GM18907 (cell line): ENCODE measurements around the gene MICU2.

Experiments
- ATAC-seq: cut with Tn5 transposase; IDR thresholded peaks from one replicate; pipeline ENCODE4 v1.9.1; 2021; ENCODE audit warnings: mild to moderate bottlenecking, moderate library complexity; ENCODE audit not compliant: unreplicated experiment

The MICU2 gene

GRCh38 chr13:21504379-21504778 is 99.6 kb downstream of the MICU2 start:
- no peak for ATAC-seq

GRCh38 chr13:21501686-21502085 is 102.3 kb downstream of the MICU2 start:
- no peak for ATAC-seq

GRCh38 chr13:21486322-21486721 is 117.6 kb downstream of the MICU2 start:
- ATAC-seq = no peak

- ATAC-seq = no peak
Measured at GRCh38 chr13:21483748-21484147, 120.2 kb downstream of the MICU2 start.

GRCh38 chr13:21481359-21481758 is 122.6 kb downstream of the MICU2 start:
- ATAC-seq = no peak

- no peak for ATAC-seq
Measured at GRCh38 chr13:21478881-21479808, 124.8 kb downstream of the MICU2 start.

DNA sequence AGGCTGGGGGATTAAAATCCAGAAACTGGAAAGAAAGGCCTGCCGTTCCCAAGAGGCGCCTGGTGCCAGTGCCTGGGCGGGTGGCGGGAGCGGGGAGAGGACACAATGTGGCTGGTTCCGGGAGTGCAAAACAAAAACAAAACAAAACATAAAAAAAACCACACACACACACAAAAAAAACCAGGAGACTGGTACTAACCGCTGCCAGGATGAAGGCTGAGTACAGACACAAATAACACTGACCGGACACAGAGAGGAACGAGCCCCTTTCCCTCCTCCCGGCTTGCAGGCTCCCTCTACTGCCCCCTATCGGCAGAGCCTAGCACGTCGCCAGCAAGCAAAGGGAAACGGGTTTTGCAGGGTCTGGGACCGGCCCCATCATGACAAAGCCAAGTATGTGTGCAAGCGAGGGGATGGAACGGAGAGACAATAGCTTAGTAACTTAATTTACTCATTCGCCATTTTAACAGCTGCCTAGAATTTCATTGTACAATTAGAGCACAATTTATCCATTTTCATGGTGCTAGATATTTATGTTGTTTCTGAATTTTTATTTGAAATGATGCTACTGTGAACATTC is 127.0 kb downstream of the MICU2 start:
- peak; percentile 90 for ATAC-seq

GRCh38 chr13:21475115-21475514 is 128.9 kb downstream of the MICU2 start:
- no peak for ATAC-seq

DNA sequence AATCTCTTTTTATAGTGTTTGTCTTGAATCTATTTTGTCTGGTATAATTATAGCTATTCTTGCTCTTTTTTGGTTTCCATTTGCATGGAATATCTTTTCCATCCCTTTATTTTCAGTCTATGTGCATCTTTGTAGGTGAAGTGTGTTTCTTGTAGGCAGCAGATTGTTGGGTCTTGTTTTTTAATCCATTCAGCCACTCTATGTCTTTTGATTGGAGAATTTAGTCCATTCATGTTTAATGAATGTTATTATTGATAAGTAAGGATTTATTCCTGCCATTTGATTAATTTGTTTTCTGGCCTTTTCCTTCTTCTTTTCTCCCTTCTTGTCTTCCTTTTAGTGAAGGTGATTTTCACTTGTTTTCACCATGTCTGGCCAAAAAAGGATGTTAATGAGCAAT is 133.2 kb downstream of the MICU2 start:
- no peak for ATAC-seq

- no peak for ATAC-seq
Measured at GRCh38 chr13:21466527-21466926, 137.4 kb downstream of the MICU2 start.

- no peak for ATAC-seq
Measured at GRCh38 chr13:21465710-21466160, 138.2 kb downstream of the MICU2 start.

- ATAC-seq = no peak
Measured at GRCh38 chr13:21463424-21463823, 140.5 kb downstream of the MICU2 start.

GRCh38 chr13:21461131-21461530 is 142.8 kb downstream of the MICU2 start:
- ATAC-seq = no peak

DNA sequence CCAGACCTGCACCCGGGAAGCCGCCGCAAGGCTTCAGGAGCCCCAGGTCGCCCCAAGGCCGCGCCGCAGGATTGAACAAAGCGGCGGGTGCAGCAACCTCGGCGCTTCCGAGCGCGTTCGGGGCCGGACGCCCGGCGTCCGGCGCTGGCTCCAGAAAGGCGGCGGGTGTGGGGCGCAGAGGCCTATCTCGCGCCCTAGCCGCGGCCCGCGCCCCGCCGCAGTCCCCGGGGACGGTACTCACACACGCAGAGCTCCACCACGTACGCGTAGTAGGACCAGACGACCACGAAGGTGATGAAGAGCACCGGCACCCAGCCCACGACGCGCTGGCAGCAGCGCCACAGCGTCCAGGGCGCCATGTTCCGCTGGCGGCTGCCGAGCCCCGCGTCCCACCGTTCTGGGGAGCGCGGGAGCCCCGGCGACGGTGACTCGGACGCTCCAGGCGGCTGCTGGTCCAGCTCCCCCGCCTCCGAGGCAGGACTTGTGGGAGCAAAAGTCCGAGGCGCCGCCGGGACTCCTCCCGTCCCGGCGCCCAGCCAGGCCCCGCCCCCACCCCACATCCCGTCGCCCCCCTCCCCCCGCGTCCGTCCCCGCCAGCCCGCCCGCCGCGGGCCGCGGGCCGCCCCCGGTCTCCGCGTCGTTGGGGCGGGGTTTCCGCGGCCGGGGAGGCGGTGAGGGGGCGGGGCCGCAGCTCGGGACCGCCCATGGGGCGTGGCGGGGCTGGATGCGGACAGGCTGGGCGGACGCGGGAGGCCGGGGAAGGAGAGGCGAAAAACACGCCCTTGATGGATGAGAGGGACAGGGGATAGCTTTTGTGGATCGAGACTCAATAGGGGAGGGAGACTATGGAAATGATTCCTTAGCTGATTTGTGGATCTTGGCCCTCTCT is 144.9 kb downstream of the MICU2 start, which contains the start of gene ZDHHC20:
Gene ZDHHC20, minus strand, starts transcription at position 491 of the 889 bp plus-strand sequence. Its CDS starts 132 bp downstream, at position 359.
- peak; percentile 82 for ATAC-seq

DNA sequence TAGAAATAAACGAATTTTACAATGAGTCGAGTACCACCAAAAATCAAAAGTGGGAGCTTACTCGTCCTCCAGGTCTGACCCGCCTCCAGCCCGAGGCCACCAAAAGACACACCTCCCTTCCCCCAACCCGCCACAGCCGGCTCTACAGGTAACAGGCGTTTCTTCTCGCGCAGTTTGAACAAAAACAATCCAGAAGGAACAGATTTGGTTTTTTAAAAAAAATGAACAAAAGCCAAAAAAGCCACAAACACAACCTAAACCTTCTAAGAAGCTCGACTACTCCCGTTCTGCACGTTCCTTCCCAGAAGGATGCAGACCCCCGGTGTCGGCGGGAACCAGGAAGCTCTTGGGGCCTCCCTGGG is 145.5 kb downstream of the MICU2 start:
- ATAC-seq = peak; percentile 48

- no peak for ATAC-seq
Measured at GRCh38 chr13:21453387-21454081, 150.4 kb downstream of the MICU2 start.

DNA sequence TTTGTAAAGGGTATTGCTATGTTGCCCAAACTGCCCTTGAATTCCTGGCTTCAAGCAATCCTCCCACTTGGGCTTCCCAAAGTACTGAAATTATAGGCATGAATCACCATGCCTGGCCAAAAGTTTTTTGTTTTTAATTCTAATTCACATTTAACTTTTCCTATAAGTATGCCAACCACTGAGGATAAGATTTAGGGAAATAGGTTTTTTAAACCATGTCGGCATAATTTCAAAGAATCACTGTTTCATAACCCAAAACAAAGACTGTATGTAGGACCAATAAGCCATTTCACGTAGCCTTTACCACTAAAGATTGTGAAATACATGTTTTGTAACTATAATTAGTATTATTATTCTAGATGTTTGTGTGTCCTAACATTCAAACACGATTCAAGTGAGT is 153.0 kb downstream of the MICU2 start:
- no peak for ATAC-seq

GRCh38 chr13:21446656-21447055 is 157.3 kb downstream of the MICU2 start:
- no peak for ATAC-seq

DNA sequence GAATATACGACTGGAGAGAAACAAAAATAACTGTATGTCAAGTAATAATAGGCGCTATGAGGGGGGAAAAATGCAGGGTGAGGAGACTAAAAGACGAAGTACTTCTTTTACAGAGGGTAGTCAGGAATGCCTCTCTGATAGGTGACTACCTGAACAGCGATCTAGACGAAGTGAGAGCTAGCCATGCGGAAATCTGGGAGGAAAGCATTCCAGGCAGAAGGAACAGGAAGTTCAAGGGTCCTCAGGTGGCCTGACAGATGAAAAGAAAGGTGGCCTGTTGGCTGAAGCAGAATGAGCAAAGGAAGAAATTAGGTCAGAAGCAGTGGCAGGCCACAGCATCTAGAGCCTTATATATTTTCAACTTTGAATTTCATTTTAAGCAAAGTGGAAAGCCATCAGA is 158.2 kb downstream of the MICU2 start:
- ATAC-seq = no peak

DNA sequence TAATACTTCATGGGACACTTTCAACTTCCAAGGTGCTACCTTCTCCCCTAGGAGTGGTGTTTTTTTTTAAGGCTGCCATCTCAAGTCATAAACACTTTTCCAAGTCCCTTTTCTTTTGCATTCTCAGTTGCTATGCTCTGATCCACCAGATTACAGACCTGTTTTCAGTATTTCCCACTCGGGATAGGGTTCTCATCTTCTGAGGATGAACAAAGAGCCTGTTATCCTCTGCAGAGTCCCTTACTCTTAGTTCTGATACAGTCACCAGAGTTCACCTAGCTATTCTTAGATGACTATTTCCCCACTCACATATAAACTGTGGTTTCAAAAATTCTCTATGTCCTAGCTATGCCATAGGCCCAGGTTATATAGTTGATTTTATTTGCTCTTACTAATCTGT is 160.8 kb downstream of the MICU2 start:
- no peak for ATAC-seq
